HG02678 (cell line): ENCODE data around the gene COG7.

Source experiments
- ATAC-seq: cut with Tn5 transposase; IDR thresholded peaks from one replicate; pipeline ENCODE4 v1.9.1; 2021; ENCODE audit warnings: mild to moderate bottlenecking, moderate library complexity; ENCODE audit not compliant: unreplicated experiment

Gene COG7

DNA sequence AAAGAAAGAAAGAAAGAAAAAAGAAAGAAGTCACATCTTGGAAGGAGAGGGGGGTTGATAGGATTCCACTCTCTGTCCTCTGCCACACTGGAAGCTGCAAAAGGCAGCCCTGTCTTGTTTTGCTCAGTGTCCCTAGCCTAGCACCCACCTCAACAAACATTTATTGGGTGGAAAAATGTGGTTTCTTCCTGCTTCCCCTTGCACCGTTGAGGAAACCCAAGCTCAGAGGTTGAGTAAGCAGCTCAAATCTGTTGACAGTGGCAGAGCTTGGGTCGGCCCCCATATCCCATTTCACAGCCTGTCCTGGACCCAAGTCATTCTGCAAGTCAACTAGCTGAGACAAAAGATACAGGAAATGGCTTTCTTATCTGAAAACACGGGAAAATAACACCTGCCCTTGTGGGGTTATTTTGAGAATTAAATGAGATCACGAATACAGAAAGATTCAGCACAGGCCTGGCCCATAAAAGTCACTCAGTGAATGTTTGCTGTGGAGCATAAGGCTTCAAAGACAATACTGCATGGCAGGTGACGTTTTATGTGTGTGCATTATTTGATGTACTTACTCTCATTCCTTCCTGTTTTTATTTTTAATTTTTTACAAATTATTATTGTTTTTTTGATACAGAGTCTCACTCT, 87.3 kb downstream of the COG7 start:
- ATAC-seq, result no peak

DNA sequence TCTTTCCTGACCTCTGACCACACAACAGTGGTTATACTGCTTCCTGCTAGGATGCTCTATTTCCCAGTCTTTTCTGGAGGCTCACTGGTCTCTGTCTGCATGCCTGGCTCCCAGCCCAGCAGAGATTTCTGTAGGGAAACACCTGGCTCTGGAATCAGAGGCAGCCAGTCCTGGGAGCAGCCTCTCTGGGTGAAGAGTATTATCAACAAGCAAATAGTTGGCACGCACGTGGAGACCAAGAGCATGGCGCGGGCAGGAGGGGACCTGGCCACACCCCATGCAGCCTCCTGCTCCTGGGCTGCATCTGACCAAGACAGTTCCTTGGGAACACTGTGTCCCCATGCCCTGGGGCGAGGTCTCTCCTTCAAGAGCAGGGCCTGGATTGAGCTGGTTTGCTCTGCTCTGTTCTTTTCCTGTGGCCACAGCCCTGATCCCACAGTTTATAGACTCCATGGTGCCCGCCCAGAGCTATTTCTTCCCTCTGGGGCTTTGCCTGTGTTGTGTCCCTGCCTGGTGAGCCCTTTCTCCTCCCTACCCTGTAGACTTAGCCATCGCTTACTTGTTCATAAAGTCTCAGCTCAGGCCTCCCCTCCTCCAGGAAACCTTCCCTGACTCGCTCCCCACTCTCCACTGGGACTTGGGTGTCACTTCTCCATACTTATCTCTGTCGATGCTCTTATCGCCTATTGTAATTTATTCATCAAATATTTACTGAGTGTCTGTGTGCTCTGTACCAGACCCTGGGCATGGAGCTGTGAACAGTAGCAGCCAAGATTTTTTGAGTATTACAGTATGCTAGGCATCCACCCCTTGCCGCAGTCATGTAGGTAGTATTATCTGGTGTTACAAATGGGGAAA, 90.3 kb downstream of the COG7 start:
- no peak for ATAC-seq

DNA sequence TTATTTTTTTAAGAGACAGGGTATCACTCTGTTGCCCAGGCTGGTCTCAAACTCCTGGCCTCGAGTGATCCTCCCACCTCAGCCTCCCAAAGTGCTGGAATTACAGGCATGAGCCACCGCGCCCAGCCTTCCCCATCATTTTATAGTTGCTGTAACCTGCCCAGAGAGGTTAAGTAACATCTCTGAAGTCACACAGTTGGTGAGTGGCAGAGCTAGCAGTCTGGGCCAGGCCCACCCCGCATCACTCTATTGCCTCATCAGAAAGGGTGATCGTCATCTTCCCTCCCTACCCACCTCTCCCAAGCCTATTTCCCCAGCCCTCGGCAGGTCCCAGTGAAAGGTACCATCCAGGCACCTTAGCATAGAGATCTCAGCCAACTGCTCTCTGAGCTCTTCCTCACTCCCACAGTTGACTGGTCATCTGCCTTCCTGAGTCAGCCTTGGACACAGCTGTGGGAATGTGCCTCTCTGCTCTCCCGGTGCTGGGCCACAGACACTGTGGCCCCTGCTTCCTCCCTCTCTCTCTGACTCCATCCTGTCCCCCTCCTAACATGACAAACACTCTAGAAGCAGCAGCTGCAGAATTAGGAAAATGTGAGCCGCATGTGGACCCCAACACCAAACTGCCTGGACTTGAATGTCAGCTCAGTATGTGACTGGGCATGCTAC, 93.8 kb downstream of the COG7 start:
- no peak for ATAC-seq

DNA sequence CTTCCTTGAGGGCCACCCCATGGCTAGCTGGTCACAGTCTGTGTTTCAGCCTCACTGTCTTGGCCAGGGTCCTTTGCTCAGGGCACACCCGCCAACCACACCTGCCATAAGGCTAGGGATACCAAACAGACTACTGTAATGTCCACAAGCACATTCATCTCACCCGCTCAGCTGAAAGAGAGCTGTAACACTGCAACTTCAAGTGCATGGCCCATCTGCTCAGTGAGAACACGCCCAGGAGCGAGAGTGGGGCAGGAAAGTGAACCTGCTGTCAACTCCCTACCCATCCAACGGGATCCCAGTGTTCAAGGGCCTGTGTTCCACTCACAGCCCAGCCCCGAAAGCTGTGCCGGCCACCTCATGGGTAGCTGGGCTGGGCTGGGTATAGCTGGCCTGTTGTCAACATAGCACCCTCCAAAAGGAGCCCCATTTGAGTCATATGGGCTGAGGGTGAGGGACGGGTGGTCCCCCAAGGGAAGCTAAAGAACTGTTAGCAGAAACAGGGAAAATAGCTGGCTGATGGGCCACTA, 95.2 kb downstream of the COG7 start:
- ATAC-seq, result no peak

DNA sequence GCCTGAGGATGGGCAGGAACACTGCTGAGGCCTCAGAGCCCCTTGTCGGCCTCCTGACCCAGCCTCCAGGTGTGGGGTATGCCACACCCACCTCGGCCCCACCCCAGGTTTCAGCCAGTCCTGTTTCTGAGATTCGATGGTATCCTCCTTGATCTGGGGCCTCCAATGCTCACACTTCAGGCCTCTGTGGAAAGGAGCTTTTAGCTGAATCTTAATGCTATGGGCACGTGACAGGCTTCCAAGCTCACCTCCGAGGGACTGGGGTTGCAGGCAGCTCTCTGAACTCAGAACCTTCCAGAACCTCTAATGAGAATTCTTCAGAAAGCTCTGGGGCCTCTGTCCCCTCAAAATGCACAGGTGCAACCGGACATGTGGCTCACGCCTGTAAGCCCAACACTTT, 96.0 kb downstream of the COG7 start:
- ATAC-seq, result no peak

DNA sequence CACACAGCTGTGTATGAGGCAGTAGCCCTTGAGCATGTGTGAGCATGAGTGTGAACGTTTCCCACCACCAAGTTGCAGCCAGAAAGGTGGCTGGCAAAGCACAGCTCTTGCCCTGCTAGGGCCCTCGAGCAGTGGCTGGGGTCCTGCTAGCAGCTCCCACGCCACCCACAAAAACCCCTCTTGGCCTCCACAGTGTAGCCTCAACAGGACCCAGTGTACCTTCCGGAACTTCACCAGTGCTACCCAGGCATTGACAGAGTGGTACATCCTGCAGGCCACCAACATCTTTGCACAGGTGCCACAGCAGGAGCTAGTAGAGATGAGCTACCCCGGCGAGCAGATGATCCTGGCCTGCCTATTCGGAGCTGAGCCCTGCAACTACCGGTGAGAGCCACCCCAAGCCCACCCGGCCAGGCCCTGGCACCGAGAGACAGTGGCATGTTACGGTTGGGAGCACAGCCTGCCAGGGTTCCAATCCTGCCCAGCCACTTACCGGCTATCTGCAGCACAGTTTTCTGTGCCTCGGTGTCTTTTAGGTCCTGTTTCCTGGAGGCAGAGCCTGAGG, 97.8 kb downstream of the COG7 start:
- ATAC-seq, result no peak

DNA sequence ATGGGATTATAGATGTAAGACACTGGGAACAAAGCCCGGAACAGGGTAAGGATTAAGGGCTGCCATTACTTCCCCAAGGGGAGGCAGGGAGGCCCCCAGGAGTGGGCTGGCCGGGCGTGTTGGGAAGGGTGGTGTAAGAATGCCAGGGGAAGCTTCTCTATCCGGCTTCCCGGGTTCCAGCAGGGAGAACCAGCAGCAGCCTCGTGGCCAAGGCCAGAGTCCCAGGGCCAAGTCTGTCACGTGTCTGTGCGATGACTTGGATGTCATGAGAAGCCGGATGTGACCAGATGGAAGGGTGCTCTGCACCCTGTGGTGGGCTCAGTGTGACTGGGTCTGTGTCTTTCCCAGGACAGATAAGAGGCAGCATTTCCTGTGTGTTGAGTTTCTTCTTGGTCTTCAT, 98.7 kb downstream of the COG7 start:
- no peak for ATAC-seq

DNA sequence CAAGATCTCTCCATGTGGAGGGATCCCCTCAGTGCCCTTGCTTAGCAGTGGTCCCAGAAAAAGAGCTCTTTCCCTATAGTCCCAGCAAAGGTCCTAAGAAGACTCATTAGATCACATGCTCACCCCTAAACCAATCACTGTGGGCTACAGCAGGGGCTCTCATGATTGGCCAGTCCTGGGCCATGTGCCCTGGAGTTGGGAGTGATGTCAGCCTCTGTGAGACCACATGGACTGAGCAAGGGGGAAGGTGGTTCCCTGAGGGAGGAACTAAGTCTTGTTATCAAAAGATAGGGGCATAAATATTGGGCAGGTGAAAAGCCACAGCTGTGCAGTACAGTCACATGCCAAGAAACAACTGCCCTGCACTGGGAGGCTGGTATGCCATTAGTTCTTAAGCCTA, 99.5 kb downstream of the COG7 start:
- ATAC-seq, result no peak

DNA sequence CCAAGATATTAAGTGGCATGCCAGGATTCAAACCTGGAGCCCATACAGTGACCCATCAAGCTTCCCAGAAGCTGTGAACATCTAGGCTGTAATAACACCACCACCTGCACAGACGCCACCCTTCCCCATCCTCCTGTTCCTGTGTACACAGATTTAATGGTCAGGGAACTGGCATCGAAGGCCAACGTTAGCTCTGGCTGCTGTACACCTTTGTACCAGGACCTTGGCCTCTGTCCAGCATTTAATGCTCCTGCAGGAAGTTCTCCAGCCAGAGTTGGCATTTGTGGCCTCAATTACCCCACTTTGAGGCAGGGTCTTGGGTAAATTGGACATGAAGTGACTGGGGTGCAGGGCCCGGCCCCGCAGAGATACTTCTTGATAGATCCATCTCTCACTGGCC, 101.6 kb downstream of the COG7 start:
- no peak for ATAC-seq

DNA sequence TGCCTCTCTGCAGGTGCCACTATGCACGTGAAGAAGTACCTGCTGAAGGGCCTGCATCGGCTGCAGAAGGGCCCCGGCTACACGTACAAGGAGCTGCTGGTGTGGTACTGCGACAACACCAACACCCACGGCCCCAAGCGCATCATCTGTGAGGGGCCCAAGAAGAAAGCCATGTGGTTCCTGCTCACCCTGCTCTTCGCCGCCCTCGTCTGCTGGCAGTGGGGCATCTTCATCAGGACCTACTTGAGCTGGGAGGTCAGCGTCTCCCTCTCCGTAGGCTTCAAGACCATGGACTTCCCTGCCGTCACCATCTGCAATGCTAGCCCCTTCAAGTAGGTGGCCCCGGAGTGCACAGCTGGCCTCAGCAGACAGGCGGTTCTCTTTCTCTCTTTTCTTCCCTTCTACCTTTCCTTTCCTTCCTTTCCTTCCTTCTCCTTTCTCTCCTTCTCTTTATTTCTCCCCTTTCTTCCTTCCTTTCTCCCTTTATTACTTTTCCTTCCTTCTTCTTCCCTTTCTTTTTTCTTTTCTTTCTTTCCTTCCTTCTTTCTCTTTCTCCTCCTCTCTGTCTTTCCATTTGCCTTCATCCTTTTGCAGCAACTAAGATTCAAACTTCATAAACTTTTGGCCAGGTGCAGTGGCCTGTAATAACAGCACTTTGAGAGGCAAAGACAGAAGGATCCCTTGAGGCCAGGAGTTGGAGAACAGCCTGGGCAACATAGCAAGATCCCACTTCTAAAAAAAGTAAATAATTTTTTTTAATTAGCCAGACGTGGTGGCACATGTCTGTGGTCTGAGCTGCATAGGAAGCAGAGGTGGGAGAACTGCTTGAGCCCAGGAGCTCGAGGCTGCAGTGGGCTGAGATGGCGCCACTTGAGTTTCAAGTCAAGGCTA, 104.2 kb downstream of the COG7 start:
- ATAC-seq, result no peak

DNA sequence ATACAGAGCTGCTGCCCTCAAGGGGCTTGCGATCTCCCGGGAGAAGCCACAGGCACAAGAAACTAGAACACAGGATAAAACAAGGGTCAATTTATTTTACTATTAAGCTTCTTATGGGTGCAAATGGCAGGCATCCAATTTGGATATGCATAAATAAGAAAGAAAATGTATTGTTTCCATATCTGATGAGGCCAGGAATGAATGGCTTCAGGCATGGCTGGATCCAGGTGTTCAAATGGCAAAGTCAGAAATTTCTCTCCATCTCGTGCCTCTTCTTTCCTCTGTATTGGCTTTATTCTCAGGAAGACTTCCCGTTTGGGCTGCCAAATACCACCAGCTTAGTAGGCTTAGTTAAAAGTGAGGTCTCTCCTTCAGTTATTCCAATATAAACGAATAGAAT, 107.8 kb downstream of the COG7 start:
- ATAC-seq, result no peak

DNA sequence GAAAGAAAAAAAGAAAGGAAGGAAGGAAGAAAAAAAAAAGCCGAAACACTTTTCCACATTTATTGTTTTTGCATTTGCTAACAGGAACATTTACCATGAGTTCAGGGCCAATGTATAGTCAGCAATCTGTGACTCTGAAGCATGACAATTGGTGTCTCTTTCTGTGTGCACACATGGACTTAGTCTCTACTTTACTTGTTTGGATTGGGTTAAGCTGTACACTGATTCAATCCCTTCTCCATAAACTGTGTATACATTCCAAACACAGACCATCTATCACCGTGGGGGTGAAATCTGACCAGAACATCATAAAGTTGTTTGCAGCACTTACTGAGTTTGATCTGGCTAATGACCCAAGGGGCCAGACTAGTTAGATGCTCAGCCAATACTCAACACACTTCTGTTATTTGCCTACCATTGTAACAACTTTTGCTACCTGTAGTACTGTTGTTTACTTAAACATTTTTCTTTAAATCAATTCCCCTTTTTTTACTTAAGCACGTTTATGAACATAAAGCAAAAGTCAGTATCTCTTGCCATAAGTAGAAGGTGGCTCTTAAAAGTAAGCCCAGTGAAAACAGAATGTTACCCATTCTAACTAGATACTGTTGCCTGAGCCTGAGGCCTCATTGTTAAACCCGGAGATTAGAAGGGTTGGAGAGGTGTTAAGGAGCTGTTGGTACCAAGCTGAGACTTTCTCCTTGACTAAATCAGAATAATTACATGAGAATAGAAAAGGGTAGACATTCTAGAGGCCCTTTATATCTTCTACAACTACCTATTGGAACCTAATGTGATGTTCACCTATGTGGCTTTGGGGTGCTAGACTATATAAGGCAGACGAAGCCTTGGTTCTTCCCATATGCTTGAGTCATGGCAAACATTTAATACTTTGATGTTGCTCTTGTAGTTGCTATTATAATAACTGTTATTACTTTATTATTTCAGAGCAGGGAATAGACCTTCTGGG, 109.1 kb downstream of the COG7 start:
- ATAC-seq, result no peak

DNA sequence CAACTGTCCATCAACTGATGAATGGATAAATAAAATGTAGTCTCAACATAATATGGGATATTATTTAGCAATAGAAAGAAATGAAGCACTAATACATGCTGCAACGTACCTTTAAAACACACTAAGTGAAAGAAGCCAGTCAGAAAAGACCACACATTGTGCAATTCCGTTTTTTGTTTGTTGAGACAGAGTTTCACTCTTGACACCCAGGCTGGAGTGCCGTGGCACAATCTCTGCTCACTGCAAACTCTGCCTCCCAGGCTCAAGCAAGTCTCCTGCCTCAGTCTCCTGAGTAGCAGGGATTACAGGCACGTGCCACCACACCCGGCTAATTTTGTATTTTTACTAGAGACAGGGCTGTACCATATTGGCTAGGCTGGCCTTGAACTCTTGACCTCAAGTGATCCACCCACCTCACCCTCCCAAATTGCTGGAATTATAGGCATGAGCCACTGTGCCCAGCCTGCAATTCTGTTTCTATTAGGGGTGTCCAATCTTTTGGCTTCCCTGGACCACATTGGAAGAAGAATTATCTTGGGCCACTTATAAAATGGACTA, 110.8 kb downstream of the COG7 start:
- ATAC-seq, result no peak

DNA sequence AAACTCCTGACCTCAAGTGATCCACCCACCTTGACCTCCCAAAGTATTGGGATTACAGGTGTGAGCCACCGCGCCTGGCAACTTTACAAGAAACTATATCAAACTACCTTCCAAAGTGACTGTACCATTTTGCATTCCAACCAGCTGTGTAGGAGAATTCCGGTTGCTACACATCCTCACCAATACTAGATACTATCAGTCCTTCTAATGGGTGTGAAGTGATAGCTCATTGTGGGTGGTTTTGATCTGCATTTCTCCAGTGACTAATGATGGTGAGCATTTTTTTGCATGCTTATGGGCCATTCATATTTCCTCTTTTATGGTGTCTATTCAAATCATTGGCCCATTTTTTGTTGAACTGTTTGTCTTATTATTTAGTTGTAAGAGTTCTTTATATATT, 113.2 kb downstream of the COG7 start:
- ATAC-seq, result no peak
